ENCODE data around the gene ZNF205. TPM values are rescaled to one million over a fixed set of nuclear protein-coding genes. Genes with fewer than 3 reads are reported as not detected.
"Not testable (repeated sequence)": the region's sequence is repeated elsewhere in the genome, so short reads cannot be mapped to it uniquely, and the experiment has no call there.

ZNF205 gene
- total RNA-seq, 1 experiment from 2014 or later, result 17.0 TPM

GRCh38 chr16:3072576-3073263 lies 39.7 kb upstream of the ZNF205 start:
- peak; percentile 72 for ATAC-seq
- H3K9ac ChIP-seq (ENCODE audit: low read length); H3K9me2 ChIP-seq (ENCODE audit: insufficient read depth); H3K27me3 ChIP-seq (ENCODE audit: insufficient read depth, low read length); H3K27ac ChIP-seq (ENCODE audit: low read depth, low read length); H4K20me1 ChIP-seq (ENCODE audit: insufficient read depth); CTCF ChIA-PET; H3K79me2 ChIP-seq (ENCODE audit: insufficient read depth, low read length); RAD21 ChIA-PET (ENCODE audit: low non-redundant PET in 1 of 2, low total read pairs in 2 of 2, uncharacterized antibody in 2 of 2, unreplicated experiment in 2 of 2); BruUV-seq (replicated peaks); H3K4me3 ChIP-seq (replicated peaks in 1 of 2; ENCODE audit: low read depth in 1 of 2, low read length in 2 of 2); H3K4me1 ChIP-seq (ENCODE audit: control insufficient read depth in 1 of 2, insufficient read depth in 2 of 2, low read length in 2 of 2); H3K36me3 ChIP-seq (ENCODE audit: control insufficient read depth in 1 of 2, insufficient read depth in 2 of 2, low read length in 2 of 2); H2AFZ ChIP-seq (ENCODE audit: low read depth, low read length, poor library complexity, severe bottlenecking); H3K4me2 ChIP-seq (ENCODE audit: low read length); intact Hi-C loops (cut with micrococcal nuclease); POLR2A ChIA-PET; H3K9me3 ChIP-seq (ENCODE audit: control insufficient read depth in 1 of 2, insufficient read depth in 1 of 2, low read depth in 1 of 2, low read length in 2 of 2); DNase-seq (ENCODE audit: low read depth, low spot score): not testable (repeated sequence)
- TF ChIP-seq CTCF (IDR thresholded peaks at IDR 0.05 in 2 of 3, conservative IDR thresholded peaks at IDR 0.05 in 1 of 3; ENCODE audit: borderline replicate concordance in 1 of 3, insufficient read depth in 1 of 3, low read depth in 2 of 3, low read length in 2 of 3), result peak in 2 of 3 experiments; percentile 7 to 15; a peak in 1 of 6 replicates

DNA sequence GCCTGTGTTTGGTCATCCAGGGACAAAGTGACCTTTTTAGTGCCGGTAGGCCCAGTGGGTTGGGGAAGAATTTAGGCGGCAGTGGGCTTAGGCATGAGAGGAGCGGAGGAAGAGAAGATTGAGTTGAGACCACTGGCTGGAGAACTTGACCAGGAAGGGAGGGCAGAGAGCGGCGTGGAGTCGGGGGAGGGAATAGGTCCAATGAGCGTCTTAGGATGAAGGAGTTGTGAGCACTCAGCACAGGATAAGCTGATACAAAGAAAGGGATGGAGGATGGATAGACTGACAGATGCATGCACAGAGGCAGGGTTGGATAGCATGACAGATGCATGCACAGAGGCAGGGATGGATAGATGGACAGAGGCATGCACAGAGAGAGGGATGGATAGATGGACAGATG lies 38.9 kb upstream of the ZNF205 start:
- TF ChIP-seq EZH2phosphoT487 (IDR thresholded peaks at IDR 0.05; ENCODE audit: borderline replicate concordance), result no peak
- Histone ChIP-seq H3K36me3 (ENCODE audit: control insufficient read depth in 1 of 2, insufficient read depth in 2 of 2, low read length in 2 of 2) (no peaks in the 10 kb centered on the region), H3K79me2 (ENCODE audit: insufficient read depth, low read length) (no peaks in the 10 kb centered on the region), H3K4me1 (ENCODE audit: control insufficient read depth in 1 of 2, insufficient read depth in 2 of 2, low read length in 2 of 2) (peaks cover 0 to 2% of the 10 kb centered on the region in 2 experiments; a peak in 1 of 4 replicates), H3K9ac (ENCODE audit: low read length) (no peak overlapping the region), H3K4me3 (replicated peaks in 1 of 2; ENCODE audit: low read depth in 1 of 2, low read length in 2 of 2) (no peak overlapping the region), H3K27ac (ENCODE audit: low read depth, low read length) (no peak overlapping the region), H3K9me2 (ENCODE audit: insufficient read depth) (no peaks in the 10 kb centered on the region), H2AFZ (ENCODE audit: low read depth, low read length, poor library complexity, severe bottlenecking) (no peak overlapping the region), H3K4me2 (ENCODE audit: low read length) (no peak overlapping the region), H3K27me3 (ENCODE audit: insufficient read depth, low read length) (no peaks in the 10 kb centered on the region), H3K9me3 (ENCODE audit: control insufficient read depth in 1 of 2, insufficient read depth in 1 of 2, low read depth in 1 of 2, low read length in 2 of 2) (no peaks in the 10 kb centered on the region), H4K20me1 (ENCODE audit: insufficient read depth) (no peaks in the 10 kb centered on the region)
- no peak for ATAC-seq
- CTCF ChIA-PET, result no interaction called here
- POLR2A ChIA-PET, result no interaction called here
- intact Hi-C loops (cut with micrococcal nuclease), result no loop called here
- RAD21 ChIA-PET (ENCODE audit: low non-redundant PET in 1 of 2, low total read pairs in 2 of 2, uncharacterized antibody in 2 of 2, unreplicated experiment in 2 of 2), result no interaction called here
- no peak for DNase-seq (ENCODE audit: low read depth, low spot score)
- no TSS peak for BruUV-seq (replicated peaks)
